HepG2 (cell line): Measurements from ENCODE around the gene DHRS12. TPM values are rescaled to one million over a fixed set of nuclear protein-coding genes. Genes with fewer than 3 reads are reported as not detected.

Experiments
- CHD4 ChIP-seq: fragments of 200-600 bp; sonication (generic); IDR thresholded peaks from 2 replicates; pipeline ENCODE4 v1.7.0; 2017; ENCODE audit warnings: mild to moderate bottlenecking, low read length, borderline replicate concordance
- CREM ChIP-seq, 2 experiments: sonication (generic) in 1 of 2; formaldehyde crosslinking in 1 of 2; IDR thresholded peaks; 2 replicates each; pipeline versions ENCODE4 v1.4.0 to v1.6.1; 2016 to 2020; ENCODE audit warnings: antibody characterized with exemption in 1 of 2, mild to moderate bottlenecking in 1 of 2, missing genetic modification reagents in 1 of 2
- EEA1 ChIP-seq: sonication (generic); formaldehyde crosslinking; IDR thresholded peaks from 2 replicates; pipeline ENCODE4 v1.5.1; 2020; ENCODE audit warnings: mild to moderate bottlenecking, missing genetic modification reagents, borderline replicate concordance
- FOXM1 ChIP-seq: sonication (generic); formaldehyde crosslinking; IDR thresholded peaks from 2 replicates; pipeline ENCODE4 v1.5.0; 2020; ENCODE audit warnings: missing genetic modification reagents
- GATAD2A ChIP-seq: IDR thresholded peaks from 2 replicates; pipeline ENCODE4 v1.6.1; 2016
- HCFC1 ChIP-seq: fragments of 150-350 bp; IDR thresholded peaks from 2 replicates; pipeline ENCODE4 v1.6.1; 2014; ENCODE audit warnings: low read depth, low read length
- IKZF1 ChIP-seq: fragments of 450-650 bp; IDR thresholded peaks from 2 replicates; pipeline ENCODE4 v1.7.1; 2016
- KDM2A ChIP-seq: sonication (generic); formaldehyde crosslinking; IDR thresholded peaks from 2 replicates; pipeline ENCODE4 v1.4.0; 2020; ENCODE audit warnings: low read depth, missing genetic modification reagents, borderline replicate concordance
- MED1 ChIP-seq: sonication (generic); formaldehyde crosslinking; IDR thresholded peaks from 2 replicates; pipeline ENCODE4 v1.4.0; 2020; ENCODE audit warnings: missing genetic modification reagents
- NFKB2 ChIP-seq: sonication (generic); formaldehyde crosslinking; IDR thresholded peaks from 2 replicates; pipeline ENCODE4 v1.4.0; 2020; ENCODE audit warnings: missing genetic modification reagents, borderline replicate concordance
- RNF219 ChIP-seq: sonication (generic); formaldehyde crosslinking; IDR thresholded peaks from 2 replicates; pipeline ENCODE4 v1.5.0; 2020; ENCODE audit warnings: mild to moderate bottlenecking, missing genetic modification reagents
- SRY ChIP-seq: sonication (generic); formaldehyde crosslinking; IDR thresholded peaks from 2 replicates; pipeline ENCODE4 v1.8.0; 2022; ENCODE audit warnings: mild to moderate bottlenecking, missing genetic modification reagents
- TCF7 ChIP-seq: sonication (generic); IDR thresholded peaks from 2 replicates; pipeline ENCODE4 v1.6.1; 2016; ENCODE audit warnings: antibody characterized with exemption, low read depth
- ZBTB20 ChIP-seq: sonication (generic); formaldehyde crosslinking; IDR thresholded peaks from 2 replicates; pipeline ENCODE4 v1.8.1; 2023; ENCODE audit warnings: missing genetic modification reagents, low read depth, mild to moderate bottlenecking, borderline replicate concordance
- ZBTB34 ChIP-seq: sonication (generic); formaldehyde crosslinking; IDR thresholded peaks from 2 replicates; pipeline ENCODE4 v1.8.0; 2022; ENCODE audit warnings: mild to moderate bottlenecking, missing genetic modification reagents
- ZFX ChIP-seq: sonication (generic); formaldehyde crosslinking; IDR thresholded peaks from 2 replicates; pipeline ENCODE4 v1.4.0; 2020; ENCODE audit warnings: mild to moderate bottlenecking, low read depth, missing genetic modification reagents, moderate library complexity
- ZKSCAN1 ChIP-seq: fragments of 150-350 bp; IDR thresholded peaks from 2 replicates; pipeline ENCODE4 v1.6.1; 2014; ENCODE audit warnings: low read length
- ZMYM2 ChIP-seq: sonication (generic); formaldehyde crosslinking; IDR thresholded peaks from 2 replicates; pipeline ENCODE4 v1.8.0; 2022; ENCODE audit warnings: mild to moderate bottlenecking, missing genetic modification reagents
- ZNF12 ChIP-seq: sonication (generic); formaldehyde crosslinking; IDR thresholded peaks from 2 replicates; pipeline ENCODE4 v1.5.0; 2020; ENCODE audit warnings: missing genetic modification reagents
- ZNF569 ChIP-seq: sonication (generic); formaldehyde crosslinking; IDR thresholded peaks from 2 replicates; pipeline ENCODE4 v1.5.0; 2020; ENCODE audit warnings: mild to moderate bottlenecking, missing genetic modification reagents, moderate library complexity, borderline replicate concordance
- ZNF644 ChIP-seq: IDR thresholded peaks from 2 replicates; pipeline ENCODE4 v1.6.1; 2016; ENCODE audit warnings: low read depth
- ZNF740 ChIP-seq: sonication (generic); formaldehyde crosslinking; IDR thresholded peaks from 2 replicates; pipeline ENCODE4 v1.4.0; 2020; ENCODE audit warnings: missing genetic modification reagents
- ZNF770 ChIP-seq: sonication (generic); formaldehyde crosslinking; IDR thresholded peaks from 2 replicates; pipeline ENCODE4 v1.5.0; 2020; ENCODE audit warnings: mild to moderate bottlenecking, missing genetic modification reagents
- ZSCAN25 ChIP-seq: sonication (generic); formaldehyde crosslinking; IDR thresholded peaks from 2 replicates; pipeline ENCODE4 v1.8.0; 2022; ENCODE audit warnings: mild to moderate bottlenecking, missing genetic modification reagents
- ZSCAN29 ChIP-seq: sonication (generic); formaldehyde crosslinking; conservative IDR thresholded peaks from 2 replicates; pipeline ENCODE4 v1.4.0; 2020; ENCODE audit warnings: mild to moderate bottlenecking, missing genetic modification reagents
- polyA plus RNA-seq, 8 experiments: library from polyadenylated mRNA; depleted of rRNA in 3 of 8; stranded (reverse) in 7 of 8; unstranded in 1 of 8; fragments of >200 nt; fragmentation: Illumina TruSeq in 4 of 8; extraction: Trizol in 4 of 8; gene quantifications; 2 replicates each; pipeline versions ENCODE4 v1.2.1 to v1.2.3, GENCODE V29; 2011 to 2016; ENCODE audit warnings: low read depth in 4 of 8, missing spikeins in 1 of 8, mixed read lengths in 1 of 8; ENCODE audit not compliant: insufficient read depth in 1 of 8
- total RNA-seq, 5 experiments: library from RNA; depleted of rRNA; stranded (reverse); fragments of >200 nt; fragmentation: Illumina TruSeq; extraction: Trizol; gene quantifications; 2 replicates each; pipeline ENCODE4 v1.2.3, GENCODE V29; 2016; ENCODE audit warnings: low read depth in 1 of 5

The DHRS12 gene
- total and polyA plus RNA-seq, 2 of the 13 experiments (the other 11 are each of a cell fraction or from before 2014, with no cell fraction given), result 7.2 to 8.4 TPM

- no peak for TF ChIP-seq RNF219
- peak; percentile 86 for TF ChIP-seq TCF7
- TF ChIP-seq ZMYM2 (CRISPR knock-in tag), result peak; percentile 63
- TF ChIP-seq ZNF644 (CRISPR knock-in tag), result peak; percentile 80; the same call in 1 of the 2 replicates
- peak; percentile 56 for TF ChIP-seq MED1
- TF ChIP-seq HCFC1, result no peak
- TF ChIP-seq ZBTB20, result 0 out of 2 replicates have a peak, but pooled peaks have one; percentile 36
- peak; percentile 93 for TF ChIP-seq ZNF770
- no peak for TF ChIP-seq ZNF12
- no peak for TF ChIP-seq NFKB2 (CRISPR knock-in tag)
- TF ChIP-seq IKZF1, result no peak
- peak; percentile 63; the same call in 1 of the 2 replicates for TF ChIP-seq ZSCAN29
- TF ChIP-seq ZFX (CRISPR knock-in tag), result 0 out of 2 replicates have a peak, but pooled peaks have one; percentile 15
- no peak for TF ChIP-seq SRY (CRISPR knock-in tag)
- TF ChIP-seq ZNF569 (CRISPR knock-in tag), result no peak
- TF ChIP-seq KDM2A, result no peak; the same call in none of the 2 replicates
- no peak for TF ChIP-seq ZKSCAN1
- TF ChIP-seq EEA1, result no peak
- peak; percentile 94 for TF ChIP-seq ZBTB34
- no peak for TF ChIP-seq CHD4
- peak; percentile 66 for TF ChIP-seq GATAD2A (CRISPR knock-in tag)
- TF ChIP-seq ZNF740 (CRISPR knock-in tag), result no peak
- no peak for TF ChIP-seq FOXM1 (CRISPR knock-in tag)
- no peak; the same call in 1 of the 2 replicates for TF ChIP-seq ZSCAN25 (CRISPR knock-in tag)
- peak; percentile 56 for TF ChIP-seq CREM (IDR thresholded peaks at IDR 0.05)
- no peak for TF ChIP-seq CREM (CRISPR knock-in tag; IDR thresholded peaks at IDR 0.05)
Observed at GRCh38 chr13:51747438-51748434, 56.2 kb downstream of the DHRS12 start (continued).
